ENCODE data around the gene IDH3A. TPM values are rescaled to one million over a fixed set of nuclear protein-coding genes. Genes with fewer than 3 reads are reported as not detected.

The IDH3A gene
- total and polyA plus RNA-seq, 12 donors = 110 to 509 (median 450) TPM

DNA sequence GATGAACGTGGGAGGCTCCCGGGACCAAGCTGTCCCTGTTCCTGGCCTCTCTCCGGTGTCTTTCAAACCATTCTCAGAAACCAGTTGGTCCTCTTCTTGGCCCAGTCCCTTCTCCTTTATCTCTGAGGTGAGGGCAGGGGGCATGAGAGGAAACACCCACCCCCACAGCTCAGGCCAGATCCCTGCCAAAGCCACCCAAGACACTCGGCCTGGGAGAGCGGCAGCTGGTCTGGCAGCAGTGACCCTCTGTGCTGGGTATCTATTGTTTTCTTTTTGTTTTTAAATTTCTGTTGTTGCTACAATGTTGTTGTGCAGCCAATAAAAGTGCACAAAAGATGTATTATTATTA is 57.9 kb downstream of the IDH3A start:
- TF ChIP-seq, protein P1, sequence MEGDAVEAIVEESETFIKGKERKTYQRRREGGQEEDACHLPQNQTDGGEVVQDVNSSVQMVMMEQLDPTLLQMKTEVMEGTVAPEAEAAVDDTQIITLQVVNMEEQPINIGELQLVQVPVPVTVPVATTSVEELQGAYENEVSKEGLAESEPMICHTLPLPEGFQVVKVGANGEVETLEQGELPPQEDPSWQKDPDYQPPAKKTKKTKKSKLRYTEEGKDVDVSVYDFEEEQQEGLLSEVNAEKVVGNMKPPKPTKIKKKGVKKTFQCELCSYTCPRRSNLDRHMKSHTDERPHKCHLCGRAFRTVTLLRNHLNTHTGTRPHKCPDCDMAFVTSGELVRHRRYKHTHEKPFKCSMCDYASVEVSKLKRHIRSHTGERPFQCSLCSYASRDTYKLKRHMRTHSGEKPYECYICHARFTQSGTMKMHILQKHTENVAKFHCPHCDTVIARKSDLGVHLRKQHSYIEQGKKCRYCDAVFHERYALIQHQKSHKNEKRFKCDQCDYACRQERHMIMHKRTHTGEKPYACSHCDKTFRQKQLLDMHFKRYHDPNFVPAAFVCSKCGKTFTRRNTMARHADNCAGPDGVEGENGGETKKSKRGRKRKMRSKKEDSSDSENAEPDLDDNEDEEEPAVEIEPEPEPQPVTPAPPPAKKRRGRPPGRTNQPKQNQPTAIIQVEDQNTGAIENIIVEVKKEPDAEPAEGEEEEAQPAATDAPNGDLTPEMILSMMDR (IDR thresholded peaks at IDR 0.05) = no peak
- ATAC-seq = no peak
- no peak overlapping the region for H3K4me3 ChIP-seq
- H3K4me1 ChIP-seq = peaks cover 15 to 60% (median 45%) of the 10 kb centered on the region in 9 donors
- H3K9me3 ChIP-seq = no peaks in the 10 kb centered on the region
- DNase-seq = no peak
- intact Hi-C loops (cut with DNase I) = no loop called here
- H3K27me3 ChIP-seq = no peaks in the 10 kb centered on the region
- 73% methylated on average over 5 of the region's 5 CpGs for whole genome bisulfite sequencing, 2 donors
- H3K27ac ChIP-seq = no peak overlapping the region
- no peaks in the 10 kb centered on the region for H3K36me3 ChIP-seq

DNA sequence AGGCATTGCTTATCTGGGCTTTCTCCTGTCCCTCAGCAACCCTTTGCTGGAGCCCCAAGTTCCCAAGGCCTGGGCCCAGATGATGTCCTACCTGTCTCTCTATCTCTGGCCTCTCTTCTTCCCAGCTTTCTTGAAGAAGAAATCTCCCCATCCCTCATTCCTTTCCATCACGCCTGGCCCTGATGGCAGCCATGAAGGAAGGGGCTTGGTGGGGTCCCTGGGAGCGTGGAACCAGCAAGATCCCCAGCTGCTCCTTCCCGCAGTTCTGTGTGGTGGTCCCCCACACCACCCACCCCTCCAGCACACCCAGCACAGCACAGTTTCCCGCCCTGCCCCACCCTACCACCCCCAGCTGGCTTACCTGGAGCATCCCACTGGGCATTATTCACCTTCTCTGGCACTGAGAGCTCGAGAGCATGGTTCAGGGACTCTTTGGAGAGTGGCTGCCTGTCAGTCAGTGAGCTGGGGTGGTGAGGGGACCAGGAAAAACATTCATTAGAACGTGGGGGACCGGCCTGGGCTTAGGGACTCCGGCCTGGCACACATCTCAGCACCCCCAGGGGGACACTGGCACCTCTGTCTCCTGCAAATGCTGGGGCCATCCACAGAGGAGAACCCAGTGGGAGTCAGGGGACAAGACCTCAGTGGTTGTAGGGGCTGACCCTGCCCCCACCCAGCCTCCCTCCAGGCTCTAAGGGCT is 58.6 kb downstream of the IDH3A start:
- Histone ChIP-seq H3K27ac (no peak overlapping the region), H3K9me3 (no peaks in the 10 kb centered on the region), H3K4me3 (no peak overlapping the region), H3K4me1 (peaks cover 22 to 63% (median 52%) of the 10 kb centered on the region in 9 donors), H3K27me3 (no peaks in the 10 kb centered on the region), H3K36me3 (no peaks in the 10 kb centered on the region)
- TF ChIP-seq, protein P1 (IDR thresholded peaks at IDR 0.05) = no peak
- ATAC-seq (no peak), DNase-seq (no peak)
- 88 to 89% methylated on average over 8 of the region's 8 CpGs for WGBS, 2 donors
- intact Hi-C loops (cut with DNase I) = no loop called here

DNA sequence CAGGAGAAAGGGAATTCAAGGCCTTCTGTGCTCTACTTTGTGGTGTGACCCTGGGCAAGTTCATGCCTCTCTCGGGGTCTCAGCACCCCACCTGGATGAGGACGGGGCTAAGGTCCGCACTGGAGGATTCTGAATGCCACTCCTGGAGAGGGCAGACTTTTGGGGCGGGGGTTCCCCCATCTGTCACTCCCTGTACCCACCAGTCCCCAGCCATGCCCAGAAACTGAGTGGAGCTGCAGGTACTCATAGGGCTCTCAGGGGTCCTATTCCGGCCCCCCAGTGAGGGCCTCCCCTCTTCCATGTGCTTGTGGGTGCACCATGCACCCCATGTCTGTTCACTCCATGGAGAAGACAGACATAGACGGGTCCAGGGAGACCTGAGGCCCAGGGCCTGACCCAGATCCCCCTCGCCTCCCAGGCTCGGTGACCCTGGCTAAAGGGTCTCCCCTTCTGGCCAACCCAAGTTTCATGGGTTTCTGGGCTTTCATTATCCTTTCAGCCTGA is 59.2 kb downstream of the IDH3A start:
- Histone ChIP-seq H3K27me3 (peaks cover 0 to 5% (median 0%) of the 10 kb centered on the region in 7 donors), H3K27ac (no peak overlapping the region), H3K4me1 (peaks cover 23 to 63% (median 54%) of the 10 kb centered on the region in 9 donors), H3K9me3 (no peaks in the 10 kb centered on the region), H3K4me3 (no peak overlapping the region), H3K36me3 (no peaks in the 10 kb centered on the region)
- ATAC-seq = no peak
- intact Hi-C loops (cut with DNase I) = no loop called here
- DNase-seq = no peak
- WGBS, 2 donors = 85 to 94% methylated on average over 8 of the region's 8 CpGs
- TF ChIP-seq, protein P1 (IDR thresholded peaks at IDR 0.05) = no peak

DNA sequence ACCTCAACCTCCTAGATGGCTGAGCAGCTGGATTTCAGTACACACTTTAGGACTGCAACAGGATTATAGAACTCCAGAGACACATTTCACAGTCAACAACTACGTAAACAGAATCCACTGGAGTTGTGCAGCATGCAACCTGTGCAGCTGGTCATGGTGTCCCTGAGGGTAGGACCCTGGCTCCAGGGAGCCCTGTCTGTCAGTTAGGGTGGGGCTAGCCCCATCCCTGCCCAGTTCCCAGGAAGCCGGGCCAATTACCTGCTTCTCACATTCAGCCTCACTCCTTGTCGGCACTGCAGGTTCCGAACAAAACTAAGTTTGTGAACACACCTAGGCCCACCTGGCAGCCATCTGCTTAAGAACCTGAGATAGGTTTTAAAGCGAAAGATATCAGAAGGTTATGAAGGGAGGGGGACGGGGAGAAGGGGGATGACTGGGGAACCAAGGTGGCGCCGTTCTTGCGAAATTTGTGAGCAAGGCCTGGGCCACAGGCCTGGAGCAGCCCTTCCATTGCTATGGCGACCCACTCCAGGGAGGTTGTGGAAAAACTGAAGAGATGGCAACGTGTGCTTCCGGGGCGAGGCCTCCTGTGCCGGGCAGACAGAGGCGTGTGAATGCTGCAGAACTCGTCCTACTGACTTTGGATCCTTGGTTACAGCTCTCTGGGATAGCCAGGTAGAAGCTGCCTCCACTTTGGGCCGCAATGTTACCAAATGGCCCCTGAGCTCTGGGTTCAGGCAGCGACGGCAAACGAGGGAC is 59.9 kb downstream of the IDH3A start:
- TF ChIP-seq, protein P1 (IDR thresholded peaks at IDR 0.05) = no peak
- WGBS, 2 donors = 89% methylated on average over 20 of the region's 20 CpGs
- H3K4me3 ChIP-seq = no peak overlapping the region
- H3K27ac ChIP-seq = peak overlapping the region in 7 of 10 donors; percentile 5 to 72 (median 47)
- ATAC-seq = no peak
- DNase-seq = peak in 1 of 2 donors; percentile 0
- peaks cover 0 to 8% (median 0%) of the 10 kb centered on the region in 7 donors for H3K27me3 ChIP-seq
- H3K9me3 ChIP-seq = no peaks in the 10 kb centered on the region
- H3K36me3 ChIP-seq = no peaks in the 10 kb centered on the region
- intact Hi-C loops (cut with DNase I) = no loop called here
- H3K4me1 ChIP-seq = peaks cover 19 to 58% (median 48%) of the 10 kb centered on the region in 9 donors
